H9 (cell line): ENCODE measurements around the gene TGM5. TPM values are rescaled to one million over a fixed set of nuclear protein-coding genes. Genes with fewer than 3 reads are reported as not detected.

ENCODE experiments used
- DNase-seq: peaks from one replicate; pipeline ENCODE4 v3.0.0-alpha.2; 2017
- H2AFZ ChIP-seq: one replicate; pipeline ENCODE4 v1.6.1; 2013; ENCODE audit warnings: mild to moderate bottlenecking, low read length, control low read depth, moderate library complexity
- H2AK5ac ChIP-seq: 2 replicates; pipeline ENCODE4 v1.6.1; 2013; ENCODE audit warnings: low read length, control low read depth, mixed read lengths; ENCODE audit not compliant: insufficient read length
- H2BK120ac ChIP-seq: one replicate; pipeline ENCODE4 v1.6.1; 2013; ENCODE audit warnings: low read depth, mild to moderate bottlenecking, low read length, control low read depth, inconsistent platforms; ENCODE audit not compliant: poor library complexity, severe bottlenecking
- H2BK12ac ChIP-seq: 2 replicates; pipeline ENCODE4 v1.6.1; 2013; ENCODE audit warnings: low read length, control low read depth, mixed read lengths, low read depth; ENCODE audit not compliant: insufficient read length
- H2BK15ac ChIP-seq: 2 replicates; pipeline ENCODE4 v1.6.1; 2013; ENCODE audit warnings: low read depth, low read length, control low read depth
- H2BK20ac ChIP-seq: one replicate; pipeline ENCODE4 v1.6.1; 2013; ENCODE audit warnings: low read depth, mild to moderate bottlenecking, low read length, control low read depth, inconsistent platforms; ENCODE audit not compliant: poor library complexity, severe bottlenecking
- H2BK5ac ChIP-seq: 2 replicates; pipeline ENCODE4 v1.6.1; 2013; ENCODE audit warnings: low read length, control low read depth, mixed read lengths; ENCODE audit not compliant: insufficient read length
- H3K14ac ChIP-seq: 2 replicates; pipeline ENCODE4 v1.6.1; 2013; ENCODE audit warnings: low read length, control low read depth; ENCODE audit not compliant: insufficient read depth
- H3K18ac ChIP-seq: 2 replicates; pipeline ENCODE4 v1.6.1; 2013; ENCODE audit warnings: low read depth, mild to moderate bottlenecking, mixed read lengths, low read length, control low read depth; ENCODE audit not compliant: insufficient read length
- H3K23ac ChIP-seq: 2 replicates; pipeline ENCODE4 v1.6.1; 2013; ENCODE audit warnings: low read length, control low read depth, mixed read lengths, low read depth; ENCODE audit not compliant: insufficient read length
- H3K23me2 ChIP-seq: 2 replicates; pipeline ENCODE4 v1.6.1; 2013; ENCODE audit warnings: low read depth, mild to moderate bottlenecking, mixed read lengths, low read length, control low read depth; ENCODE audit not compliant: insufficient read length, poor library complexity, severe bottlenecking
- H3K27ac ChIP-seq: 2 replicates; pipeline ENCODE4 v1.5.1; 2013; ENCODE audit warnings: low read length, control low read depth, mixed read lengths, low read depth; ENCODE audit not compliant: insufficient read length
- H3K27me3 ChIP-seq: 2 replicates; pipeline ENCODE4 v1.6.1; 2013; ENCODE audit warnings: low read length, control low read depth, inconsistent platforms; ENCODE audit not compliant: insufficient read depth
- H3K4ac ChIP-seq: 2 replicates; pipeline ENCODE4 v1.6.1; 2013; ENCODE audit warnings: low read depth, mild to moderate bottlenecking, control low read depth, inconsistent platforms, low read length, moderate library complexity
- H3K4me1 ChIP-seq: 2 replicates; pipeline ENCODE4 v1.6.1; 2013; ENCODE audit warnings: low read length, control low read depth, inconsistent platforms; ENCODE audit not compliant: insufficient read depth
- H3K4me2 ChIP-seq: 2 replicates; pipeline ENCODE4 v1.6.1; 2013; ENCODE audit warnings: low read length, control low read depth, mixed read lengths; ENCODE audit not compliant: insufficient read length, insufficient read depth
- H3K56ac ChIP-seq: 2 replicates; pipeline ENCODE4 v1.6.1; 2013; ENCODE audit warnings: low read depth, mild to moderate bottlenecking, mixed read lengths, low read length, control low read depth; ENCODE audit not compliant: insufficient read length
- H3K79me1 ChIP-seq: 2 replicates; pipeline ENCODE4 v1.6.1; 2013; ENCODE audit warnings: low read depth, mild to moderate bottlenecking, moderate library complexity, low read length, control low read depth, inconsistent platforms; ENCODE audit not compliant: insufficient read depth, poor library complexity, severe bottlenecking
- H3K79me2 ChIP-seq: 2 replicates; pipeline ENCODE4 v1.6.1; 2013; ENCODE audit warnings: low read length, control low read depth, inconsistent platforms; ENCODE audit not compliant: insufficient read depth
- H3K9ac ChIP-seq: 2 replicates; pipeline ENCODE4 v1.6.1; 2013; ENCODE audit warnings: low read length, control low read depth, mixed read lengths; ENCODE audit not compliant: insufficient read length; ENCODE audit errors: extremely low read depth
- H3K9me3 ChIP-seq: one replicate; pipeline ENCODE4 v1.6.1; 2013; ENCODE audit warnings: low read depth, low read length, inconsistent platforms; ENCODE audit not compliant: control insufficient read depth
- H3T11ph ChIP-seq: one replicate; pipeline ENCODE4 v1.6.1; 2013; ENCODE audit warnings: mild to moderate bottlenecking, low read length, control low read depth, inconsistent platforms
- H4K20me1 ChIP-seq: one replicate; pipeline ENCODE4 v1.6.1; 2013; ENCODE audit not compliant: control insufficient read depth, insufficient read length, insufficient read depth
- H4K5ac ChIP-seq: 2 replicates; pipeline ENCODE4 v1.6.1; 2013; ENCODE audit warnings: low read depth, mild to moderate bottlenecking, mixed read lengths, low read length, control low read depth; ENCODE audit not compliant: insufficient read length
- H4K8ac ChIP-seq: replicated peaks from 2 replicates; pipeline ENCODE4 v1.6.1; 2013; ENCODE audit warnings: low read length, control low read depth, mixed read lengths, low read depth; ENCODE audit not compliant: insufficient read length
- H4K91ac ChIP-seq: 2 replicates; pipeline ENCODE4 v1.6.1; 2013; ENCODE audit warnings: low read depth, mild to moderate bottlenecking, moderate library complexity, mixed read lengths, low read length, control low read depth; ENCODE audit not compliant: insufficient read length
- H3K27ac Mint-ChIP-seq, 3 experiments: 2 replicates in 2 of 3; 3 replicates in 1 of 3; pipeline ENCODE4 v1.8.0; 2020 to 2021; ENCODE audit warnings: mixed read lengths in 3 of 3, mild to moderate bottlenecking in 1 of 3, moderate library complexity in 1 of 3
- H3K27me3 Mint-ChIP-seq: 2 replicates; pipeline ENCODE4 v1.8.0; 2021; ENCODE audit warnings: low read depth, mild to moderate bottlenecking, moderate library complexity, mixed read lengths
- H3K36me3 Mint-ChIP-seq, 3 experiments: 2 replicates in 2 of 3; 3 replicates in 1 of 3; pipeline ENCODE4 v1.8.0; 2020 to 2021; ENCODE audit warnings: low read depth in 3 of 3, mixed read lengths in 3 of 3; ENCODE audit not compliant: insufficient read depth in 1 of 3
- H3K4me1 Mint-ChIP-seq, 2 experiments: 2 replicates each; pipeline ENCODE4 v1.8.0; 2020; ENCODE audit warnings: mixed read lengths in 2 of 2
- H3K4me3 Mint-ChIP-seq, 2 experiments: 2 replicates in 1 of 2; 3 replicates in 1 of 2; pipeline ENCODE4 v1.8.0; 2020 to 2021; ENCODE audit warnings: mild to moderate bottlenecking in 2 of 2, mixed read lengths in 2 of 2, moderate library complexity in 1 of 2
- H3K9me3 Mint-ChIP-seq, 2 experiments: 2 replicates in 1 of 2; 3 replicates in 1 of 2; pipeline ENCODE4 v1.8.0; 2020; ENCODE audit warnings: mild to moderate bottlenecking in 2 of 2, mixed read lengths in 2 of 2, moderate library complexity in 1 of 2
- CTCF ChIP-seq: fragments of 200-600 bp; sonication (generic); conservative IDR thresholded peaks from 3 replicates; pipeline ENCODE4 v1.8.0; 2021; ENCODE audit warnings: antibody characterized with exemption, mild to moderate bottlenecking
- WGBS: extraction: QIAGEN DNeasy Blood & Tissue Kit; methylation state at CpG from one replicate; pipeline ENCODE4 v1.1.7; 2013; ENCODE audit warnings: missing lambda C conversion rate, low lambda C conversion rate, mixed read lengths; ENCODE audit not compliant: insufficient read length; ENCODE audit errors: extremely low coverage; 5-methylcytosine and 5-hydroxymethylcytosine counted together
- total RNA-seq: library from RNA; stranded (reverse); gene quantifications from 2 replicates; pipeline ENCODE4 v1.2.1, GENCODE V29; 2021

TGM5 gene
- total RNA-seq, 1 experiment from 2014 or later: not detected

- Histone ChIP-seq H4K91ac (no peak overlapping the region), H4K20me1 (no peaks in the 10 kb centered on the region), H3K27me3 (no peaks in the 10 kb centered on the region), H3K14ac (no peak overlapping the region), H2BK12ac (no peak overlapping the region), H3K4me2 (no peak overlapping the region), H3K79me2 (no peaks in the 10 kb centered on the region), H4K5ac (no peak overlapping the region), H2AK5ac (no peak overlapping the region), H3K9ac (no peak overlapping the region), H3K23ac (no peak overlapping the region), H3T11ph (no peak overlapping the region), H3K4me1 (no peaks in the 10 kb centered on the region; the same call in 1 of the 2 replicates), H2AFZ (no peak overlapping the region), H3K18ac (no peak overlapping the region), H3K79me1 (no peaks in the 10 kb centered on the region), H2BK5ac (no peak overlapping the region), H4K8ac (no peak overlapping the region), H2BK120ac (no peak overlapping the region), H2BK15ac (no peak overlapping the region), H3K56ac (no peak overlapping the region), H3K4ac (no peak overlapping the region), H2BK20ac (no peak overlapping the region), H3K9me3 (no peaks in the 10 kb centered on the region), H3K23me2 (peaks cover 5% of the 10 kb centered on the region), H3K27ac (no peak overlapping the region)
- H3K4me1 Mint-ChIP-seq: peaks cover 7 to 13% of the 10 kb centered on the region in 2 experiments
- no peaks in the 10 kb centered on the region for H3K27me3 Mint-ChIP-seq
- H3K27ac Mint-ChIP-seq: no peak overlapping the region
- TF ChIP-seq CTCF: no peak
- DNase-seq: no peak
- no peak overlapping the region for H3K4me3 Mint-ChIP-seq
- no peaks in the 10 kb centered on the region for H3K9me3 Mint-ChIP-seq
- no CpG with 5 or more reads among the region's 2 CpGs for WGBS
- H3K36me3 Mint-ChIP-seq: peaks cover 0 to 40% (median 25%) of the 10 kb centered on the region in 3 experiments; a peak in 5 of 7 replicates
Observed at GRCh38 chr15:43189296-43189695, 77.4 kb downstream of the TGM5 start.
